Astrocyte of the spinal cord (primary cell): ENCODE results near the gene MAP3K1.

Experiments
- DNase-seq: peaks from one replicate; pipeline ENCODE4 v3.0.0; 2011; ENCODE audit warnings: low read depth, low spot score
- H3K4me3 ChIP-seq: 2 replicates; pipeline ENCODE4 v1.5.1; 2011; ENCODE audit warnings: low read depth, mild to moderate bottlenecking, low read length, moderate library complexity
- CTCF ChIP-seq: IDR thresholded peaks from 2 replicates; pipeline ENCODE4 v1.5.1; 2012; ENCODE audit warnings: low read depth, mild to moderate bottlenecking, low read length, inconsistent platforms
- in situ Hi-C: cut with HindIII; loops from 2 replicates; pipeline ENCODE4 v1.10.0; 2017; ENCODE audit warnings: low sequenced_read_pairs

Gene MAP3K1

GRCh38 chr5:56822981-56823380 lies 7.6 kb downstream of the MAP3K1 start:
- H3K4me3 ChIP-seq, result no peak overlapping the region
- no peak for DNase-seq
- TF ChIP-seq CTCF, result no peak
- in situ Hi-C loops, result no loop called here

- no peak for TF ChIP-seq CTCF
- in situ Hi-C loops, result no loop called here
- DNase-seq, result no peak
- H3K4me3 ChIP-seq, result no peak overlapping the region
Observed at GRCh38 chr5:56824019-56824418, 8.7 kb downstream of the MAP3K1 start.

- no peak for DNase-seq
- TF ChIP-seq CTCF, result no peak
- in situ Hi-C loops, result no loop called here
- H3K4me3 ChIP-seq, result no peak overlapping the region
Observed at GRCh38 chr5:56825222-56825824, 10.0 kb downstream of the MAP3K1 start.

- in situ Hi-C loops, result no loop called here
Observed at GRCh38 chr5:56827049-56827448, 11.7 kb downstream of the MAP3K1 start.

GRCh38 chr5:56827924-56828323 lies 12.6 kb downstream of the MAP3K1 start:
- no peak for DNase-seq
- TF ChIP-seq CTCF, result no peak
- H3K4me3 ChIP-seq, result no peak overlapping the region
- in situ Hi-C loops, result no loop called here

More at GRCh38 chr5:56827049-56827448, 11.7 kb downstream of the MAP3K1 start:
- no peak overlapping the region for H3K4me3 ChIP-seq
- no peak for DNase-seq
- peak; percentile 28 for TF ChIP-seq CTCF

GRCh38 chr5:56829137-56829908 lies 14.0 kb downstream of the MAP3K1 start:
- no peak overlapping the region for H3K4me3 ChIP-seq
- TF ChIP-seq CTCF, result no peak
- in situ Hi-C loops, result no loop called here
- no peak for DNase-seq
